CD4-positive, alpha-beta T cell treated with Interleukin-15 for 4 hours (primary cell): ENCODE data around the gene CALHM4.

ENCODE experiments used
- DNase-seq: peaks from one replicate; pipeline ENCODE4 v3.0.0-alpha.2; 2020; ENCODE audit warnings: low spot score

Gene CALHM4

GRCh38 chr6:116553451-116553850 is at the start of gene CALHM4:
TSS of gene CALHM4 (plus strand) at chr6:116553751. CDS start at chr6:116553794, 43 bp downstream.
- DNase-seq = no peak

GRCh38 chr6:116507324-116507723 is 46.2 kb upstream of the CALHM4 start:
- no peak for DNase-seq

- no peak for DNase-seq
Measured at GRCh38 chr6:116508527-116508926, 45.0 kb upstream of the CALHM4 start.

- DNase-seq = no peak
Measured at GRCh38 chr6:116511424-116512110, 42.0 kb upstream of the CALHM4 start, which contains the start of gene CALHM5. TSS of gene CALHM5 (plus strand) at chr6:116511639. CDS start at chr6:116511697, 58 bp downstream.

- DNase-seq = no peak
Measured at GRCh38 chr6:116512111-116512559, 41.4 kb upstream of the CALHM4 start.

- no peak for DNase-seq
Measured at GRCh38 chr6:116512734-116513133, 40.8 kb upstream of the CALHM4 start.

- no peak for DNase-seq
Measured at GRCh38 chr6:116513224-116513875, 40.2 kb upstream of the CALHM4 start.

- no peak for DNase-seq
Measured at GRCh38 chr6:116514111-116514510, 39.4 kb upstream of the CALHM4 start.

GRCh38 chr6:116515141-116515540 is 38.4 kb upstream of the CALHM4 start:
- no peak for DNase-seq

GRCh38 chr6:116518621-116519368 is 34.8 kb upstream of the CALHM4 start:
- DNase-seq = no peak

GRCh38 chr6:116522896-116523295 is 30.7 kb upstream of the CALHM4 start:
- no peak for DNase-seq

GRCh38 chr6:116524236-116524635 is 29.3 kb upstream of the CALHM4 start:
- no peak for DNase-seq

- DNase-seq = no peak
Measured at GRCh38 chr6:116528133-116528532, 25.4 kb upstream of the CALHM4 start.

GRCh38 chr6:116528780-116529179 is 24.8 kb upstream of the CALHM4 start:
- DNase-seq = no peak

GRCh38 chr6:116529466-116530290 is 23.9 kb upstream of the CALHM4 start:
- DNase-seq = no peak

- DNase-seq = no peak
Measured at GRCh38 chr6:116530436-116530835, 23.1 kb upstream of the CALHM4 start.

GRCh38 chr6:116531675-116532570 is 21.6 kb upstream of the CALHM4 start:
- DNase-seq = peak; percentile 69

GRCh38 chr6:116533233-116533957 is 20.2 kb upstream of the CALHM4 start:
- no peak for DNase-seq

GRCh38 chr6:116535109-116535508 is 18.4 kb upstream of the CALHM4 start:
- DNase-seq = no peak

- DNase-seq = peak; percentile 57
Measured at GRCh38 chr6:116536216-116536621, 17.3 kb upstream of the CALHM4 start.
